Left hindlimb (tissue), 1 donor: ENCODE measurements around the gene ANKRD10.
"Not testable (repeated sequence)": the region's sequence is repeated elsewhere in the genome, so short reads cannot be mapped to it uniquely, and the experiment has no call there.

Experiments
- DNase-seq: peaks from one replicate; pipeline ENCODE4 v3.0.0-alpha.2; 2018

Gene ANKRD10

GRCh38 chr13:110915057-110915873 is at the start of gene ANKRD10:
TSS of gene ANKRD10 (minus strand) at chr13:110915069. CDS start at chr13:110914934, 135 bp downstream.
- peak; percentile 100 for DNase-seq

- DNase-seq, result no peak
These were observed 49.6 kb upstream of the ANKRD10 start for GRCh38 chr13:110964229-110965037.

- no peak for DNase-seq
These were observed 48.7 kb upstream of the ANKRD10 start for GRCh38 chr13:110963554-110963970.

GRCh38 chr13:110961959-110962358 is 47.1 kb upstream of the ANKRD10 start:
- no peak for DNase-seq

GRCh38 chr13:110960204-110960603 is 45.3 kb upstream of the ANKRD10 start:
- no peak for DNase-seq

- no peak for DNase-seq
These were observed 43.1 kb upstream of the ANKRD10 start for GRCh38 chr13:110957931-110958330.

GRCh38 chr13:110957181-110957884 is 42.5 kb upstream of the ANKRD10 start:
- DNase-seq, result no peak

- DNase-seq, result not testable (repeated sequence)
These were observed 41.3 kb upstream of the ANKRD10 start for GRCh38 chr13:110956216-110956615.

GRCh38 chr13:110955608-110956007 is 40.7 kb upstream of the ANKRD10 start:
- DNase-seq, result not testable (repeated sequence)

- peak; percentile 48 for DNase-seq
These were observed 40.2 kb upstream of the ANKRD10 start for GRCh38 chr13:110955072-110955503.

GRCh38 chr13:110954533-110954920 is 39.7 kb upstream of the ANKRD10 start:
- not testable (repeated sequence) for DNase-seq

GRCh38 chr13:110953833-110954532 is 39.1 kb upstream of the ANKRD10 start:
- DNase-seq, result no peak

GRCh38 chr13:110953416-110953815 is 38.5 kb upstream of the ANKRD10 start:
- DNase-seq, result no peak

GRCh38 chr13:110952135-110952534 is 37.3 kb upstream of the ANKRD10 start:
- not testable (repeated sequence) for DNase-seq

- DNase-seq, result no peak
These were observed 36.1 kb upstream of the ANKRD10 start for GRCh38 chr13:110950819-110951570.

- no peak for DNase-seq
These were observed 35.5 kb upstream of the ANKRD10 start for GRCh38 chr13:110950356-110950755.

GRCh38 chr13:110949628-110950027 is 34.8 kb upstream of the ANKRD10 start:
- DNase-seq, result no peak

- DNase-seq, result no peak
These were observed 34.2 kb upstream of the ANKRD10 start for GRCh38 chr13:110949116-110949515.

GRCh38 chr13:110947338-110947737 is 32.5 kb upstream of the ANKRD10 start:
- DNase-seq, result not testable (repeated sequence)

- no peak for DNase-seq
These were observed 31.2 kb upstream of the ANKRD10 start for GRCh38 chr13:110945928-110946570.
